Astrocyte (in vitro differentiated cells and primary cell): Measurements from ENCODE around the gene PAMR1.

Source experiments
- CTCF ChIP-seq: IDR thresholded peaks from 2 replicates; pipeline ENCODE4 v1.5.1; 2011; ENCODE audit warnings: low read depth, mild to moderate bottlenecking, inconsistent platforms, low read length, moderate library complexity; ENCODE audit not compliant: insufficient read depth
- EZH2 ChIP-seq: IDR thresholded peaks from 2 replicates; pipeline ENCODE4 v1.6.1; 2012; ENCODE audit warnings: mild to moderate bottlenecking, low read length, inconsistent platforms; ENCODE audit not compliant: insufficient read depth

- TF ChIP-seq CTCF (no peak), EZH2 (no peak)
These were observed 27.2 kb upstream of the PAMR1 start for GRCh38 chr11:35552616-35553015.
